NCI-H187 (cell line): ENCODE results near the gene SSC5D.

Experiments
- DNase-seq, 2 experiments: peaks; one replicate each; lab custom pipeline; 2025; lab: John Stamatoyannopoulos, UW

SSC5D gene

DNA sequence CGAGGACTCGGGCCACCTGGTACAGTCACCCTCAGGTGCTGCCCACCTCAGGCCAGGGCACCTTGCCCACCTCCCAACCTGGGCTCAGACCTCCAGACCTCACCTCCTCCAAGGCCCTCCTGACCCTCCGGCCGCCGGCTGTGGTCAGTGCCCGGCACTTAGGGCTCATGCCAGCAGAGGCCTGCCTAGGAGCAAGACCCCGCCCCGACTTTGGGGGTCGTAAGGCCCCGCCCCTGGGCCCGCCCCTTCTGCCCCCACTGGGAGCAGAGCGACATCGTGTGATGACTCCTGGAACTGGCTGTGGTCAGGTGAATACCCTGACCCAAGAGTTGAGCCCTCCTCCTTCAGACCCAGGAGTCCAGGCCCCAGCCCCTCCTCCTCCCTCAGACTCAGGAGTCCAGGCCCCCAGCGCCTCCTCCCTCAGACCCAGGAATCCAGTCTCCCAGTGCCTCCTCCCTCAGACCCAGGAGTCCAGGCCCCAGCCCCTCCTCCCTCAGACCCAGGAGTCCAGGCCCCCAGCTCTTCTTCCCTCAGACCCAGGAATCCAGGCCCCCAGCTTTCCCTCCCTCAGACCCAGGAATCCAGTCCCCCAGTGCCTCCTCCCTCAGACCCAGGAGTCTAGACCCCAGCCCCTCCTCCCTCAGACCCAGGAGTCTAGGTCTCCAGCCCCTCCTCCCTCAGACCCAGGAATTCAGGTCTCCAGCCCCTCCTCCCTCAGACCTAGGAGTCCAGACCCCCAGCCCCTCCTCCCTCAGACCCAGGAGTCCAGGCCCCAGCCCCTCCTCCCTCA is 48.9 kb downstream of the SSC5D start, which contains the start of gene SBK2:
Gene SBK2, minus strand, starts transcription at position 183 of the 790 bp plus-strand sequence. CDS start 839 bp downstream, outside the sequence.
- no peak for DNase-seq

DNA sequence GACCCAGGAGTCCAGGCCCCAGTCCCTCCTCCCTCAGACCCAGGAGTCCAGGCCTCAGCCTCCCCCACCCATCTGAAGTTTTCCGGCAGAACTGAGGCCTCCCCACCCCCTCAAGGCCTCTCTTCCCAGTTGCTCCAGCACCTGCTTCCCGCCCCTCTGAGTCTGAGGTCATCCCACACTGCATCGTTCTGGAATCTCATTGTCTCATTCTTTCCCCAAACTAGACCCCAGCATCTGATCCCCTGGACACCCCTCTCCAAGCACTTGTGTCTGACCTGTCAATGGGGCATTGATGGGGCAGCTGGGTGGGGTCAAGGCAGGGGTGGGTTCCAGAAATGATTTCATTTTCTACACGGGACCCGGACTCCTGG is 49.5 kb downstream of the SSC5D start:
- DNase-seq, result no peak

DNA sequence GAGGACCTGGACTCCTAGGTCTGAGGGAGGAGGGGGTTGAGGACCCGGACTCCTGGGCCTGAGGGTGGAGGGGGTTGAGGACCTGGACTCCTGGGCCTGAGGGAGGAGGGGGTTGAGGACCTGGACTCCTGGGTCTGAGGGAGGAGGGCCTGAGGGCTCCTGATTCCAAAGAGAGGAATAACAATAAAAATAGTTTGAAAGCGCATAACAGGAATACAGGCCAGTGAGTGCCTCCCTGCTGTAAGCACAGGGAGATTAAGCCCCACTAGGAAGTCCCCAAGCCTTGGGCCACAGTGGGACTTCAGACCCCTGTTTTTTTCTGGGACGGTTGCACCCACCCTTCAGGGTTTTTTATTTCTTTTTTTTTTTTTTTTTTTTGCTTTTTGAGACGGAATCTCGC is 49.9 kb downstream of the SSC5D start:
- no peak for DNase-seq

DNA sequence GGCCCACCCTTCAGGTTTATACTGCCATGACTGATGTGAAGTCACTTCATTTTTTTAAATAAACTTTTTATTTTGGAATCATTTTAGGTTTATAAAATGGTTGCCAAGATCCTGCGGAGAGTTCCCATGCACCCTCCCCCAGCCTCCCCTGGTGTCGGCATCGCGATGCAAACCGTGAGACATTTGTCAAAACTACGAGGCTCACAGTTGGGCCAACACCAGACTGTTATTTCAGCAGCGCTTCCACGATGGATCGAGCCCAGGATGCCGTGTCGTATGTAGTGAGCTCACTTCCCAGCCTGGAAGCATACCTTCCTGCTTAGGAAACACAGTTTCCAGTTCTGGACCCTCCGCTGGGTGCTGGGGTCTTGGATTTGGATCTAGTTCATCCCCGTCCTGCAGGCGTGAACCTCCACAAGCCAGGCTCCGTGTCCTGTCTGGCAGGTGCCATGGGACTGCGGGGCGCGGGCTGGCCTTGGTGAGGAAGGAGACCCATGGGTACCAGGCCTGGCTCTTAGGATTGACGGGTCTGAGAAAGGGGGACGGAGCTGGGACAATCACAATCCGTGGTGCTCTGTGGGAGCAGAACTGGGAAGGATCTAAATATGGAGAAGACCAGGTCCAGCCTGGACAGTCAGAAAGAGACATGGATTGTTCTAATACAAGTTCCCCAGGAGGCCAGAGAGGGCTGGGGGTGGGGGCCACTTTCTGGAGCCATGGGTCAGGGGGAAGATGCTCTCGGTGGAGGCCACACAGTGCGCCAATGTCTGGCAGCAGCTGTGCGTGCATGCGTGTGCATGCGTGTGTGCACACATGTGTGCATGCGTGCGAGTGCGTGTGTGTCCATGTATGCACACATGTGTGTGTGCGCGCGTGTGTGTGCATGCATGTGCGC is 51.1 kb downstream of the SSC5D start:
- no peak for DNase-seq

DNA sequence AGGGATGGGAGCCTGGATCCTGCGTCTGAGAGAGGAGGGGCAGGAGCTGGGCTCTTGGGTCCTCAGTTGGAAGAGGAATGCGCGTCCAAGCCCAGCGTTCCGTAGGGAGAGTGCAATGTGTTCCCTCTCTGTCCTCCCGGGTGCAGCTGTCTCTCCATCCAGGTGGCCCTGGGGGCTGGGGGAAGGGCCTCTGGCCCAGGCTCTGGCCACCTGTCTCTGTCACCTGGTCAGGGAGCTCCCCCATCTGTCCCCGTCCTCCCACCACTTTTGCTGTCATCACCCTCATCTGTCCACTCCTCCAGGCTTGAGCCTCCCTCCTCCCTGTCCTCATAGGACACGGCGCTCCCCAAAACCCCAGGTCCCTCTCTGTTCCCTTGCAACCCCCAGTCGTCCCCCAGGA is 52.4 kb downstream of the SSC5D start:
- no peak for DNase-seq

DNA sequence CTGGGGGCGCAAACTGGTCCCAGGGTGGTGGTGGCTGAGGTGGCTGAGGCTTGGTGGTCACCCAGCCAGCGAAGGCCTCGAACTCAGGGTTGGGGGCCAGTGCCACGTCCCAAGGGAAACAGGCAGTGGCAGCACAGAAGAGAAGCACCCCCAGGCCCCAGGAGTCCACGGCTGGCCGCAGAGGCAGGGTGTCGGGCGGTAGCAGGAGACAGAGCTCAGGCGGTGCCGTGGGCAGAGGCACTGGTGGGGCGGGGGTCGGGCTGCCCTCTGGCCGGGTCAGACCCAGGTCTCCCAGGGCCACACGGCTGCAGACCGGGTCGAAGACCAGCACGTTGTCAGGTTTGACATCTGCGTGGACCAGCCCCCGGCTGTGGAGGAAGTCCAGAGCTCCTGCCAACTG is 52.9 kb downstream of the SSC5D start:
- no peak for DNase-seq

DNA sequence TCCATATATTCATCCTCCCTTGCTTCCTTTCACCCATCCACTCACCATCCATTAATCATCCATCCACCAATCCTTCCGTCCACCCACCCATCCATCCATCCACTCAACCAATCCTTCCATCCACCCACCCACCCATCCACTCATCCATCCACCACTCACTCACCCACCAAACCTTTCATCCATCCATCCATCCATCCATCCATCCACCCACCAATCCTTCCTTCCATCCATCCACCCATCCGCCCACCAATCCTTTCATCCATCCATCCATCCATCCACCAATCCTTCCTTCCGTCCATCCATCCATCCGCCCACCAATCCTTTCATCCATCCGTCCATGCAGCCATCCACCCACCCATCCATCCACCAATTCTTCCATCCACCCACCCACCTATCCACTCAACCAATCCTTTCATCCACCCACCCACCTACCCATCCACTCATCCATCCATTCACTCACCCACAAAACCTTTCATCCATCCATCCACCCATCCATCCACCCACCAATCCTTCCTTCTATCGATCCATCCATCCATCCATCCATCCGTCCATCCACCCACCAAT is 54.1 kb downstream of the SSC5D start:
- DNase-seq, result no peak

DNA sequence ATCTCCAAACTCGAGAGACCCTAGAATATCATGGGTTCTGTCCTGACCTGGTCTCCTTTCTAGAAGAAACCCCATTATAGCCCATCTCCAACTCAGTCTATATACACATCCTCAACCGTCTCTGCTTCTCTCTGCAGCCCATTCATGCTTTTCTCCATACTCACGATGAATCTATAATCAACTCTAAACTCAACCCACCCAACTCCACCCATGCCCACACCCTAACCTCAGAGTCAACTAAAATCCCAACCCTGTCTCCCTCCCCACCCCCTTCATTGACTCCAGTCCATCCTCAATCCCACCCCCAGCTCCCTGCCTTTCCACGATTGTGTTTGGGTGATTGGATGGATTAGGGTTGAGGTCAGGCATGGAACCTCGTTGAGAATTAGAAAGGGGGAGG is 55.3 kb downstream of the SSC5D start:
- no peak for DNase-seq

DNA sequence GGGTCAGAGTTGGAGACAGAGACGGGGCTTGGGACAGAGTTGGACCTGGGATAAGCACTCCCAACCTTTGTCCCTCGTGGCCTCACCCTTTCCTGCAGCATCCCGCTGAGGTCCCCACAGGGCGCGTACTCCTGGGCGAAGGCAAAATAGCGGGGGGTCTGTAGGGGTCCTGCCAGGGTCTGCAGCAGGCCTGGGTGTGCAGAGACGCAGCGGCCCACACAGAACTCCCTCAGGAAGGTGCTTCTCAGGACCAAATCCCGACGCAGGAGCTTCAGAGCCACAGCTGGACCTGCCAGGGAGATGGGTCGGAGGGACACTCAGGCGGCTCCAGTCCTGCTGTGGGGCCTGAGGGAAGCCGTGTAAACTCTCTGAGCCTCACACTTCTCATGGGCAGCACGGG is 55.8 kb downstream of the SSC5D start:
- no peak for DNase-seq

DNA sequence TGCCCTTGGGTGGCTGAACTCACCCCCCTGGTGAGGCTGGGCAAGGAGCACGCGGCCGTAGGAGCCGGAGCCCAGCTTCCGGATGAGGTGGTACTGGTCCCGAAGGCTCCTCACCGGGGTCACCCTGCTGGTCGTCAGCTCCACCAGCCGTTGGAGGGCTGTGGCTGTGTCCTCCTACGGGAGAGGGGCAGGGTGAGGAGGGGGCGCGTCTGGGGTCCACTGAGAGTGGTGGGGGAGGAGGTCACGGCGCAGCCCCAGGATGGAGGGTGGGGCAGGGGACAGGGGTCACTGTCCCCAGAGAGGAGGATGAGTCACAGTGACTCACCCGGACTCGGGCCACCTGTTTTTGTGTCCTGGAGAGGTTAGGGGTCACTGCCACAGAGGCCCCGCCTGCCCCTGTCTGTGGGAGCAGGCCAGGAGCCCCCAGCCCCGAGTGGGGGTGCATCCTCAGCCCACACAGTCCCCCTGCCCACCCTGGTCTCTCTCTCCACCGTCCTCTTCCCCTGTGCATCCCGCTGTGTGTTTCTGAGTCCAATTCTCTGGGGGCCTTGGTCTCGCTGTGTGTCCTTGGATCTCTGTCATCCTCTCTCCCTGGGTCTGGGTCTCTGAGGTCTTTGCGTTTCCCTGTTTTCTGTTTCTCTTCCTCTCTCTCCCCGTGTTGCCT is 56.7 kb downstream of the SSC5D start:
- DNase-seq, result no peak

DNA sequence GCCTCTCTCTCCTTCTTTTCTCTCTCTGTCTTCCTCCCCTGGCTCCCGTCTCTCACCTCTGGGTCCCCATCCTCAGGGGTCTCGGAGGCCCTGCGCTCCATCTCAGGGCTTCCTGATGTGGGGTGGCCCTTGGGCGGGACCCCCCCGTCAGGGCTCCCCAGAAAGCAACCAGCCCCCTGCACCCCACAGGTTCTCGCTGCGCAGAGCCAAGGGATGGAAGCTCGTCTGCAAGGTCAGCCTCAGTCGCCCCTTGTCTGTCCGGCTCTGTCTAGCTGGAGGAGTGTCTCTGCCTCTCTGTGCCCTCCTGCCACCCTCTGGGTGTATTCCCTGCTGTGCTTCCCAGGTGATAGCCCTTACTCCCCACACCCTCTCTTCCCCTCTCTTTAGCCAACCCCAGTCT is 57.2 kb downstream of the SSC5D start, which contains the start of gene SBK3:
Gene SBK3, minus strand, starts transcription at position 101 of the 400 bp plus-strand sequence. Its CDS starts 0 bp downstream, at position 101.
- no peak for DNase-seq

DNA sequence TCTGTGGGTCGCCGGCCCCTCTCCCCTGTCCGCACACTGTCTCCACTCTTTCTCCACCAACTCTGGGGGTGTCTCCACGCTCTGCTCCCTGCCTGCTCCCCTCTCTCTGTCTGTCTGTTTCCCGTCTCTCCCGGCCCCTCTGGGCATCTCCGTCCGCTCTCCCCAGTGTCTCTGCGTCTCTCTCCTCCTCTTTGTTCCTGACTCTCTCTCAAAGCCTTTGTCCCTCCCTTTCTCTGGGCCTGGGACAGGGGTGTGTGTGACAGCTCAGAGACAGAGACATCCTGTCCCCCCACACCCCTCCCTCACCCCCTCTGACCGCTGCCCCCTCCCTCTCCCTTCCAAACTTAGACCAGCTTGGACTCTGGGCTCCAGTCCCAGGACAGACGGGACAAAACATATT is 57.8 kb downstream of the SSC5D start:
- no peak for DNase-seq

DNA sequence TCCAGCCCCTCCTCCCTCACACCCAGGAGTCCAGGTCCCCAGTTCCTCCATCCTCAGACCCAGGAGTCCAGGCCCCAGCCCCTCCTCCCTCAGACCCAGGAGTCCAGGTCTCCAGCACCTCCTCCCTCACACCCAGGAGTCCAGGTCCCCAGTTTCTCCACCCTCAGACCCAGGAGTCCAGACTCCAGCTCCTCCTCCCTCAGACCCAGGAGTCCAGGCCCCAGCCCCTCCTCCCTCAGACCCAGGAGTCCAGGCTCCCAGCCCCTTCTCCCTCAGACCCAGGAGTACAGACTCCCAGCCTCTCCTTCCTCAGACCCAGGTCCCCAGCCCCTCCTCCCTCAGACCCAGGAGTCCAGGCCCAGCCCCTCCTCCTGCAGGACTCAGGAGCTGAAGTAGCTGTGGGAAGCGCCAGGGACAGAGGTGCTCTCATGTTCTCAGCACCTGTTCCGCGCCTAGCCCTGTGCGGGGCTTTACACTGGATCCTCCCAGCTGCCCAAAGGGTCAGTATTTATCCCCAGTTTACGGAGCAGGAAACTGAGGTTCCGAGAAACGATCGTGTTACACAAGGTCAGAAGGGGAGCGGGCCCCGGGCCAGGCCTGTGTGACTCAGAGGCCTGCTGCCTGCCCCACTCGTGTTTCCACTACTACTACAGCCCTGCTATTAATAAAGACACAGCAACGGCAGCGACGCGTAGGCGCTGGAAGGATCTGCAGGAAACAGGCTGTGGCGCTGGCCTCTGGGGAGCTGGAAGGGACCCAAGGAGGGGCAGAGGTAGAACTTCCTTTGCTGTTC is 58.8 kb downstream of the SSC5D start:
- DNase-seq, result no peak

DNA sequence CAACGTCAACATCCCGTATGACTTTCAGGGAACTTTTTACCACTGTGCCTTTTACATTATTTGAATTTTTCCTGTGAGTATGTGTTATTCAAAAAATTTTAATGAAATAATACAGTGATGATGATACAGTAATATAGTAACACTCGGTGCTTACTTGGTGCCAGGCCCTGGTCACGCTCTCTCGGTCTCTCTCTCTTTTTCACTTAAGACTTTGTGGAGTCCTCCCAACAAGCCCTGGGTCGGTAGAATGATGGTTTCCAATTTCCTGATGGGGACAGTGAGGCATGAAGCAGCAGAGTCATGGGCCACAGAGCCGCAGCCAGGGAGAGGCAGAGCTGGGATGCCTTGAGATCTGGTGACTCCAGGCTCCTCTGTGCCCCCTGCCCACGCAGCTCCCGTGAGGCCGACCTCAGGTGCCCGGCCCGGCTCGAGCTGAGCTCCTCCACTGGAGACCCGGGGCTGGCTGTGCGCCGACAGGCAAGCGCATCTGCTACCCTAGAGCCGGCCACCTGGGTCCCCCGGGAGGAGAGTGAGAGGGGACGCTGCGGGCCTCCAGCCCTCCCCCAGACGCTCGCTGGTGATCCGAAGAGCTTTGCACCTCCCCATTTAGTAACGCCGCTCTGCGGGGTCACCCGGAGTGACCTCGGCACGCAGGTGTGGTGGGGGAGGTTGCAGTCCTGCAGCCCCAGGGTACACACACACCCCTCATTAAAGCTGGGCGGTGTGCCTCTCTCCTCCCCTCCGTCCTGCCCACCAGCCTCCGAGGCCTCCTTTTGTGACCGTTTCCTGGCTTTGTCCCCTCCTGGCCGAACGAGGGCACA is 61.5 kb downstream of the SSC5D start:
- DNase-seq, result no peak

DNA sequence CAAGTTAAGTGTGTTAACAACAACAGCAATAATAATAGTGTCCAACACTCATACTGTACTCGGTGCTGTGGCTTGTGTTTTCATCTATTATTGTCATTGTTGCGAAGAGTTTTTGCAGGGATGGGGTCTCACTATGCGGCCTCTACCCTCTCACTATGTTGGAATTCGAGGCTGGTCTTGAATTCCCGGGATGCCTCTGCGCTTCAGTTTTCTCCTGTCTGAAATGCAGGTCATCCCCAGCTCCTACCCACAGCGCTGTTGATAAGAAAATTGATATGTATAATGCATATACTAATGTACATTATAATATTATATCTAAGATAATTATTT is 62.0 kb downstream of the SSC5D start:
- no peak for DNase-seq

DNA sequence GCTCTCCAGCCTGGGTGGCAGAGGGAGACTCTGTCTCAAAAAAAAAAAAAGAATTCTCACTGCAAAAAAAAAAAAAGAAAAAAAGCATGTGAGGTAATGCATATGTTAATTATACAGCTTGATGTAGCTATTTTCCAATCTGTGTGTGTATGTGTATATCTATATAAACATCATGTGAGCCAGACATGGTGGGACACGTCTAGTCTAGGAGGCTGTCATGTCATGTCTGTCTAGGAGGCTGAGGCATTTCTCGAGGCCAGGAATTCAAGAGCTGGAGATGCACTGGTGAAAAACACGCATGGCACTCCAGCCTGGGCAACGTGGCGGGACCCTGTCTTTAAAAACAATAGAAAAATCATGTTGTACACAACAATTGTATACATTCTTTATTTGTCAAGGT is 64.0 kb downstream of the SSC5D start:
- no peak for DNase-seq

DNA sequence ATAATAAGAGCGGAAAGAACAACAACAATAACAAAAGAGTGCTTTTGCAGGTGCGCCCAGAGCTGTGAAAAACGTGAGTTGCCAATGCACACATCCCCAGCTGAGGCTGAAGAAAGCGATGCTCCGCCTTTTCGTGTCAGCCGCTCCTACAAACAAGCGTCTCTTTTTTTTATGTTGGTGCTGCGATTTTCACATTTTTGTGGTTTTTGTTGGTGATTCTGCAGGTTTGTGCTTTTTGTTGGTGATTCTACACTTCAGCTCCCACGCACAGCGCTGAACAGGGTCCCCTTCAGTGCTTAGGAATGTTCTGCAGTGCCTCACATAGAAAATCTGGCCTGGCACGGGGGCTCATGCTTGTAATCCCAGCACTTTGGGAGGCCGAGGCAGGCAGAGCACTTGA is 64.4 kb downstream of the SSC5D start:
- DNase-seq, result no peak

DNA sequence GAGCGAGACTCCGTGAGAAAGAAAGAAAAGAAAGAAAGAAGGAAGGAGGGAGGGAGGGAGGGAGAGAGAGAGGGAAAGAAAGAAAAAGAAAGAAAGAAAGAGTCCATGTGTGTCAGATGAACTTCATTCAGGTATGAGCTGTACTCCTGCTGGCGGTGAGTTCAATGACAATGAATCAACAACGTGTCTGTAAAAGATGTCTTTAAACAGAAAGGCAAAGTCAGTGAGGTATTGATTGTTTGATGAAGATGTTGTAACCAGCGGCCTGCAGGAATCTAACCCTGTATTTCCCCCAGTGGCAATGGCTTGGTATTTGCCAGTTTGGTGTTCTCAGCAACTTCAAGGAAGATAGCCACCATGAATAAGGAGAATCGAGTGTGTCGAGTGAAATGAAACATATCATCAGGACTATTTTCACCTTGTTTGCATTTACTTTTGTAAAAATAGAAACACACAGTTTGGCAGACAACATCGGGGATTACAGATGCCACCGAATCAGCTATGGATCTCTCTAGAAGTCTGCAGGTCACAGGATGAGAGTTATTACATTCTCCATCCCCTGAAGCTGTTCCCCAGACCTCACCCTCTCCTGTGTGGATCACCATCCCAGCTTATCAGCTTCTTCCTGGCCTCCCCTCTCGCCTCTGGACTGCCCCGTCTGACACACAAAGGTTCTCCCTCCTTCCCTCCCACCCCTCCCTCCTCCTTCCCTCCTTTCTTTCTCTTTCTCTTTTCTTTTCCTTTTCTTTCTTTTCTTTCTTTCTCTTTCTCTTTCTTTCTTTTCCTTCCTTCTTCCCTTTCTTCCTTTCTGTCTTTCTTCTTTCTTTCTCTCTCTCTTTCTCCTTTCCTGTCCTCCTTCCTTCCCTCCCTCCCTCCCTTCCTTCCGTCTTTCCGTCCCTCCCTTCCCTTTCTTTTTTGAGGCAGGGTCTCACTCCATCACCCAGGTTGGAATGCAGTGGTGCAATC is 65.3 kb downstream of the SSC5D start:
- DNase-seq, result no peak

DNA sequence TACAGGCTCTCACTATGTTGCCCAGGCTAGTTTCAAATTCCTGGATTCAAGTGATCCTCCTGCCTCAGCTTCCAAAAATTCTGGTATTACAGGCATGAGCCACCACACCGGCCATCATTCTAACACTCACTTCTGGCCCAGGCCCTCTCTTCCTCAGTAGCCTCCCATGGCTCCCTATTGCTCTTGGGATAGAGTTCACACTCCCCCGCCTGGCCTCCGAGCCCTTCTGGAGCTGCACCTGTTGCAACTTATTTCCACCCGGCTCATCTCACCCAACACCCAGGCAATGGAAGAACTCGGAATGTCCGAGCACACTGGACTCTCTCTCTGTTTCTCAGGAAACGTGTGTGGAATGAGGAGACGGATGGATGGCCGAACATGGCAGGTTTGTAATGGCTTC is 66.1 kb downstream of the SSC5D start:
- no peak for DNase-seq
